ENCODE results near the gene TKT.

TKT gene

DNA sequence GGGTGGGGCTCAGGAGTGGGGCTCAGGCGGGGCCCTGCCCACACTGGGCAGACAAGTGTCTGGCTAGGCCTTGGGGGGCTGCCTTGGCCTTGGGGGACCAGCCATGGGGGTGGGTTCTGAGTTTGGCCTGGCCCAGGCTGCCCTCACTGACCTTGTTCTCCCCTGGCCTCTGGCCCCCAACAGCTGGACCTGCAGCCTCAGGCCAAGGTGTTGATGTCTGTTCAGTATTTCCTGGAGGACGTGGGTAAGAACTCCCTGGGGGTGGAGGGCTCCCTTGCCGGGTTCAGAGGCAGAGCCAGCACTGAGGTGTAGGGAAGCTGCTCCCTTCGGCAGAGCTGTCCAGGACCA, 74.8 kb downstream of the TKT start:
- no peak for DNase-seq (ENCODE audit: low read depth)

DNA sequence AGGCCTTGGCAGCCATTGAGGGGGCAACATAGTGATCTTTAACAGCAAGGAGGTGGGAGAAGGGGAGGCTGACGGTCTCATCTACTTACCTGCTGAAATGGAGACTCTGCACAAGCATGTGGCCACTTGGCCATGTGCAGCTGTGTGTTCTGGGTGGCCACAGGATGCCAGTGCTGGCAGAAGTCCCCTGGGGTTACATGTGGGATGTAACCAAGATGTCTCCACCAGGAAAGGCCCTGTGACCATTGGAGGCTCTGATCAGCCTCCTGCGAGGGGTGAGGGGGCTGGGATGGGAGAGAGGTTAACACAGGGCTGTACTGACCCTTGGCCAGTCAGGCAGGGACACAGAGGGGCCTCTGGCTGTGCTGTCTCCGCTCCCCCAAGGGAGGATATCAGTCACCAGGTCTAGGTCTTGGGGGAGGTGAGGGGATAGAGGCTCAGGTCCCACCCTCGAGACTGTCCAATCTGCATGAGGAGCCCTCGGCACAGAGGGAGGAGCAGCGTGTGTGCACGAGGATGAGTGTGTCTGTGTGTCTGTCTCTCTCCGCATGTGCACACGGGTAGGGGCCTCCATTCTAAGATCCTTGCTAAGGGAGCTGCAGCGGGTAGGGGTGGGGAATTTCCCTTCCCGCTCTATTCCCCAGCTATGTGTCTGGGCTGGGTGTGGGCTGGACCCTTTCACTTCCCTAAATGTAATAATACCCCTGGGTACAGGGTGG, 75.4 kb downstream of the TKT start:
- no peak for DNase-seq (ENCODE audit: low read depth)

DNA sequence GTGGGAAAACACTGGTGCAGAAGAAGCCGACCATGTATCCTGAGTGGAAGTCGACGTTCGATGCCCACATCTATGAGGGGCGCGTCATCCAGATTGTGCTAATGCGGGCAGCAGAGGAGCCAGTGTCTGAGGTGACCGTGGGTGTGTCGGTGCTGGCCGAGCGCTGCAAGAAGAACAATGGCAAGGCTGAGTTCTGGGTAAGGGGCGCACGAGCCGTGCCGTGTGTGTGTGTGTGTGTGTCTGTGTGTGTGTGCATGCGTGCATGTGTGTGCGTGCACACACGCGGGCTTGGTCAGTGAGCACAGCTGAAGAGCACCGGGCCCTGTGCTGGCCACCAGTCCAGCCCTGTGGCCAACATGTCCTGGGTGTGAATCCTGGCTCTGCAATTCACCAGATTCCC, 76.2 kb downstream of the TKT start:
- no peak for DNase-seq (ENCODE audit: low read depth)

DNA sequence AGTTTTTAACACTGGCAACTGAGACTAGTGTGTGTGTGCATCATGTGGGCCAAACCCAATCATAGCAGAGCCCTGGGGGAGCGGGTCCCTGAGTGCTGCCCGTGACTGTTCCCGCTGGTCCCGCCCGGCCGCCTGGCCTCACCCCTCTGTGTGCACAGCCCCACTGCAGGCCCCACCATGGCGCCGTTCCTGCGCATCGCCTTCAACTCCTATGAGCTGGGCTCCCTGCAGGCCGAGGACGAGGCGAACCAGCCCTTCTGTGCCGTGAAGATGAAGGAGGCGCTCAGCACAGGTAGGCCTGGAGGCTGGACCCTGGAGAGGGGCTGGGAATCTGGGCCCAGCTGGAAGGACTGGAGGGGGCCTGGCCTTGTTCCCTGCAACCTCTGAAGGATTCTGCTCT, 77.6 kb downstream of the TKT start:
- no peak for DNase-seq (ENCODE audit: low read depth)

DNA sequence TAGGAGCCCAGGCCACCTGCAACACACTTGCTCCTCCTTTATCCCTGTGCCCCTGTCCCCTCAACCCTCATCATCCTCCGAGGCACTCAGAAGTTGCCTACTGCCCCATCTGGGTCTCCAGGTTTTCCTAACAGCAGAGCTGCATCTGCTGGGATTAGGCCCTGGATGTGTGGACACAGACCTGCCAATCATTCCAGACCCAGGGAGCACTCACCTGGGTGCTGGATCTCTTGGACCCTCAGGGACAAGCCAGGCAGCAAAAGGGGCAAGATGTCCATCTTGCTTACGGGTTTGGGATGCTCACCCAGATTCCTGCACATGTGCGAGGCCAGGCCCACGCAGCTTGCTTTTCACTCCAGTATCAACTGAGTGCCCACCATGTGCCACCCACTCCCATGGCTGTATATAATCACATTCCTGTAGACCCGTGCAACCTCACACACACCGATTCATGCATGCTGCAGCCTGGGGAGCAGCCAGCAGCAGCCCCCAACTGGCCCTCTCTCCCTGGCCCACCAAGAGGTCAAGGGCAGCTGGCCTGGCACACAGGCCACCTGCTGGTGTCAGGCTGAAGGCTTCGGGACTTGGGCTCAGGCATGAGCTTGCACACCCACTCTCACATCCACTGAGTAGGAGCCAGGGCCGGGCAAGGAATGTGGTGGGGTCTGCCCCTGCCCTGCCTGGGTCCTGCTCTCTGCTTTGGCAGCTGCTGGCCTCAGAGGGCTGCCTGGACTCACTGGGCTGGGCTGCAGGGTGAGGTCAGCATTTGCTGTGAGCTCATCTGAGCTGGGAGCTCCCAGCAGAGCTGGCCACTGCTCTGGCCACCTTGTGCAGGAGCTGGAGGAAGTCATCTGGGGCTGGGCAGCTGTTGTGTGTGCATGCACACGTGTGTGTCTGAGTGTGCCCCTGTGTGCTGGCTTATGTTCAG, 79.9 kb downstream of the TKT start:
- DNase-seq (ENCODE audit: low read depth) = no peak
